ENCODE measurements around the gene PLA2G7.
"Not testable (repeated sequence)": the region's sequence is repeated elsewhere in the genome, so short reads cannot be mapped to it uniquely, and the experiment has no call there.

Gene PLA2G7

DNA sequence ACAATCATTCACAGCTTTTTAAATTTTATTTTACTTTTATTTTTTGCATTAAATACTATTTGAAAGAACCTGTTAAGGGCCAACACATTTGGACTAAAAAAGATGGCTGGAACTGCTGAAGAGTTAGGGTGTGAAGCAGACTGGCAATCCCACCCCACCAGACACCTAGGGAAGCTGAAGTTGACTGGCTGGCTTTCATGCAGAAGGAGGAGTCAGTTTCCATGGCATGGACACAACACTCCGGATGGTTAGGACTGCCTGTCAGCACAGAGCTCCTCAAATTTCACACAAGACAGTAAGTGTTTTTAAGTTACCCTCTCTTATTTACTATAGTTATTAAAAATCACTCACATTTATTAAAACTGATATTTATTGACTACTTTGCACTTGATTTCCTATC is 11.5 kb upstream of the PLA2G7 start, which contains the start of gene ANKRD66:
ANKRD66 (plus strand) TSS at position 238 of the 400 bp plus-strand sequence. CDS start 5,016 bp downstream, outside the sequence.
- DNase-seq, result no peak

DNA sequence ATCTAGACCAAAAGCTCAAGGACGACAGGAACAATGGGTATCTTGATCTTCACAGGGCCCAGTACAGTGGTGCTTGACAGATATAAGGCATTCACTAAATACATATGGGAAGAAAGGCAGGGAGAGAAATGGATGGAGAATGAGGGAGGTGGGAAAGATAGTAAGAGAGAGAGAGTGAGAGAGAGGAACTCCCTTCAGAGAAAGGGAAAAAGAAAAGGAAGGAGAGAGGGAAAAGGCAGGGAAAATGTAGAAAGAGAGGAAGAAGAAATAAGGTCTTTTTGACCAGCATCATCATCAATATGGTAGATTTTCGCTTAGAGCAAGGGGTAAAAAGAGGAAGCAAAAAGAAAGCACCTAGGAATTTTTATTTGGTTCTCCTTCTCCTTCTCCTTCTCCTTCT is 10.8 kb upstream of the PLA2G7 start:
- no peak for DNase-seq

DNA sequence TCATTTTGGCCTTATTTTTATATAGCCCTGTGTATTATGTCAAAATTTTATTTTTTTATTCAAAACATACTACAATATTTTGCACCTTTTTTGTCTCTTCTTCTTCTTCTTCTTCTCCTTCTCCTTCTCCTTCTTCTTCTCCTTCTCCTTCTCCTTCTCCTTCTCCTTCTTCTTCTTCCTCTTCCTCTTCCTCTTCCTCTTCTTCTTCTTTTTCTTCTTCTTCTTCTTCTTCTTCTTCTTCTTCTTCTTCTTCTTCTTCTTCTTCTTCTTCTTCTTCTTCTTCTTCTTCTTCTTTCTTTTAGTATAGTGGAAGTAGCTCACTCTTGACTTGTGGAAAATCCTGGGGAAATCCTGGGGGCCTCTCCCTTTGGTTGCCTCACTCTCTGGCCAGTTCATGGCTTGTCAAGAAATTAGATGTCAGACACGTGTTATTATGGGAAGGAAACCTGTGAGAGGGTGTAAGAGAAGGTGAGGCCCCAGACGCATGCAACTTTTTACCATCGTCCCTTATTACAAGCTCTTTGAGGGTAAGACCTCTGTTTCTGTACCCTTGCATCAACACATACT is 9.1 kb upstream of the PLA2G7 start:
- not testable (repeated sequence) for DNase-seq

DNA sequence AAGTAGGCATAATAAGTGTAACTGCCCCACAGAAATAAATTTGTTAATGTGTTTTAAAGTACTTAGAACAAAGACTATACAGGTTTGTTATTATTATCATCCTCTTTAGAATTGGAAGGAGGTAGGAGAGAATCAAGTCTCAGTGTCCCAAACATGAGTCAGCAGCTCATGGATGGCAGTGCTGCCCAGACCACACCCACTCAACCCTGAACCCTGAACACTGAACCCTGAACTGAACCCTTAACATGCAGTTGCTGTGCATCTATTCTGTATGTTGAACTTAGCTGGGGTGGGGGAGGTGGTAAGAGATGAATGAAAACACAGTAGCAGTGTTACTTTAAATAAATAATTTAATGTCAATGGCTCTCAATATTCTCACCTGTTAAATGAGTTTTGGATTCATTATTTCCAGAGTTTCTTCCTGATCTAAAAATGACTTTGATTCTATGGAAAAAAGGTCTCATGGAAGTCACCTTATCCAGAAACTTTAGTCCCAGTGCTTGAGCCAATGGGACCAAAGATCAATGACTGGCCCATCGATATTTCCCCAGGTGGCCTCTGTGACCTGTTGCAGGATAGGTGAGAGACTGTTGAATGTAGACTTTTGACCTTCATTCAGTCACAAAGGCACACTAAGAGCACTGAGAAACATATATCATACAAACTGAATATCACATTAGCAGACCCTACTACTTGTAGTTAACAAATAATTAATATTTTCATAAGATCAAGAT is 8.4 kb upstream of the PLA2G7 start:
- DNase-seq, result no peak

DNA sequence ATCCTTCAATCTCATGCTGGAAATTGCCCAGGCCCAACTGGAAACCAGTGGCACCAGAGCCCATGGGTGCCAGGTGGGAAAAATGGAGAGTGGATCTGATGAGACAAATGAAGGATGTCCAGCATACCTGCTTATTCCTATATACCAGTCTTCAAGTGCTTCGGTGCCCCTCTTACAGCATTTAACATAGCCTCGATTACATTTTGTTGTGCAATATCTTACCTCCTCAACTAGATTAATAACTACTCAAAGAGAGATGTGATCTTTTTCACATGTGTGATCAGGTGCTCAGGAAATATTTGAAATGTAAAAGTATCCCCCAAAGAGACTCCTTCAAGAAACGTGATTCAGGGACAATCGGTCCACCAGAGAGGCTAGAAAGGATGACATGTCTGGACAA is 6.7 kb upstream of the PLA2G7 start:
- no peak for DNase-seq

- DNase-seq, result no peak
Measured at GRCh38 chr6:46741482-46741881, 6.3 kb upstream of the PLA2G7 start.

DNA sequence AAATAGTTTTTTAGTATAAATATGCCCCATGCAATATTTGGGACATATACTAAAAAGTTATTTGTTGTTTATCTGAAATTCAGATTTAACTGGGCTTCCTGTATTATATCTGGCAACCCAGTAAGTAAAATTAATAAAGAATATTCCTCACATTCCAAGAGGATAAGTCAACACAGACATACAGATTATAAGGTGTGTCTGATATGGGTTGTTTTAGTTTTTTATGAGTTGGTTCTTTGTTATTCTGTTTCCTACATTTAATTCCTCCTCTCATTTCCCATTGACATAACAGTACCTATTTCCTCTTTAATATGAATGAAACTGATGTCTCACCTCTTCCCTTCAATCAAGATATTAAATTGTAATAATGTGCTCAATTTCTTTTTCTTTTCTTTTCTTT is 1.7 kb upstream of the PLA2G7 start:
- DNase-seq, result no peak

DNA sequence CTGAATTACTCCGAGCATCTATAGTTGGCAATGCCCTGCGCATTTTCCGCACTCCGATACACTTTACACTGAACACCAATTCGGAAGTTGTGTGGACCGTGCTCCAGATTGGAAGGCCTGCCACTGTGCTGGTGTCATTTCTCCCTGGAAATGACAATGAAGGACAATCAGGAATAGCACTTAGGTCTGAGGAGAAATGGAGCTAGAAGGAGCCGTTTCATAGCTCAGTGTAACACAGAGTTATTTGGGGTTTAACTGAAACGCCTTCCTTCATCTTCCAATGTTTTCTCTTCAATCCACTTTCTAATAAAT is 501 bp upstream of the PLA2G7 start:
- DNase-seq, result no peak

GRCh38 chr6:46733341-46733801 is 1.8 kb downstream of the PLA2G7 start:
- DNase-seq, result no peak

DNA sequence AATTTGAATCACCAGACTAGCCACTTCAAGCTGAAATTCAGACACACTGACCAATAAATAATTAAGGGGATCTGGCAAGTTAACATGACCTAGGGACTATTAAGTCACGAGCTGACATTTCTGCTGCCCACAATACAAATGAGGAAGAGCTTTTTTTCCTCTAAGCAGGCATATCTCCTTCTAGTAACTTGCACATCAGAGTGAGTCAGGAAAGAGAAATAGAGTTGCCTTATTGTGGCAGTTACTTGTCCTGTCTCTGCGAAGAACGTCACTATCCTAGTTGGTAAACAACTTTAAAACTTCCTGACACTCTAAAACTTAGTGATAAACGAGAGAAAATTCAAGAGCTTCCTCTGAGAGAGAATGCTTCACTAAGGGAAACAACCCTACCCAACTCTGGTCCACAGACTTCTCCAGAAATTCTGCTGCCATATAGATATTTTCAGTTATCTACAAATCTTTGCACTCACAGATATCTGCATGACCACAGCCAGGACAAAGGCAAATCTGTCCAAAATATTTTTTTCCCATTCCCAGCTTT is 4.2 kb downstream of the PLA2G7 start:
- no peak for DNase-seq

GRCh38 chr6:46729787-46730326 is 5.3 kb downstream of the PLA2G7 start:
- no peak for DNase-seq

- DNase-seq, result no peak
Measured at GRCh38 chr6:46720401-46720800, 14.8 kb downstream of the PLA2G7 start.

- no peak for DNase-seq
Measured at GRCh38 chr6:46719099-46719498, 16.1 kb downstream of the PLA2G7 start.

GRCh38 chr6:46715141-46715540 is 20.0 kb downstream of the PLA2G7 start:
- DNase-seq, result no peak

GRCh38 chr6:46711491-46711890 is 23.7 kb downstream of the PLA2G7 start:
- DNase-seq, result no peak

DNA sequence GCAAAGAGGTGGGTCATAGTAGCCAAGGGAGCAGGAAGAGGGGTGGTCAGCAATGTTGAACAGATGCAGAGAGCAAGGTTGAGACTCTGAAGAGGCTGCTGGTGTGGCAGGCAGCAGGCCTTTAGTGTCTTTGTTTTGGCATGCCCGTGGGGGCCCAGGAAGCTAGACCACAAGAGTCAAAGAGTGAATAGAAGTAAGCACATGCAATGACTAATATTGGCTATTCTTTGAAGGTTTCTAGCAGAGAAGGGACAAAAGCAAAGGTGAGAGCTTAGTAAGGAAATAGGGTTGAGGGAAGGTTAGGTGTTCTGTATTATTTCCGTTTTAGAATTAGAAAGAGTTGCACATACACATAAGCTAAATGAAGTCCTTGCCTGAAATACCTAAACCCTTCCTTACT is 28.7 kb downstream of the PLA2G7 start:
- peak; percentile 8 for DNase-seq

DNA sequence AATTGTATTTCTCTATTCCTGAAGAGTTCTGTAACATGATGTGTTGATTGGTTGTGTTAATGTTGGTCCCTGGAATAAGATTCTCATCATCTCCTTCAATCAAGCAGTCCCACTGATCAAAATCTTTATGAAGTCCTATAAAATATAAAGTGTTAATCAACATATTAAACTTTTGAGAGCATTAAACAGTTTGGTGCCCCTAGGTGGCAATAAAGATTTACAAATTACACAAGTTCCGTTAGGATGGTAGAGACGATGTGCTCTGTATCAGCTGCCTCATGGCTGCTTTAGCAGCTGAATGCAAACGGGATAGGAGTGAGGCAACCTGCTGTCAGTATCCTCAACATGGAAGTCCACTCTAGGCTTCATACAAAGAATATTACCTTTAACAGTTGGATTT is 30.6 kb downstream of the PLA2G7 start:
- DNase-seq, result peak; percentile 13

- no peak for DNase-seq
Measured at GRCh38 chr6:46699970-46700369, 35.2 kb downstream of the PLA2G7 start.

DNA sequence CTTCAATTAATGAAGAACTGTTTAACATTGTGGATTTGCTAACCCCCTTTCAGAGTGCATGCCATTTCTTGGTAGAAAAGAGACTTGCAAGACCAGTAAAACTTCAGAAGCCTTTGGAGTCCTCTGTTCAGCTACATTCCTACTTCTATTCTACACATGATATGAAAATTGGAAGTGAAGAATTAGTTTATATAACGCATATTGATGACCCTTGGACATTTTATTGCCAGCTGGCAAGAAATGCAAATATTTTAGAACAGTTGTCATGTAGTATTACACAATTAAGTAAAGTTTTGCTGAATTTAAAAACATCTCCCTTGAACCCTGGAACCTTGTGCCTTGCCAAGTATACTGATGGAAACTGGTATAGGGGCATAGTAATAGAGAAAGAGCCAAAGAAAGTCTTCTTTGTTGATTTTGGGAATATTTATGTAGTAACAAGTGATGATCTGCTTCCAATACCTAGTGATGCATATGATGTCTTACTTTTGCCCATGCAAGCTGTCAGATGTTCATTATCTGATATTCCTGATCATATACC is 44.2 kb downstream of the PLA2G7 start:
- no peak for DNase-seq

GRCh38 chr6:46690141-46690755 is 44.9 kb downstream of the PLA2G7 start:
- DNase-seq, result no peak

- no peak for DNase-seq
Measured at GRCh38 chr6:46689657-46690056, 45.5 kb downstream of the PLA2G7 start.

DNA sequence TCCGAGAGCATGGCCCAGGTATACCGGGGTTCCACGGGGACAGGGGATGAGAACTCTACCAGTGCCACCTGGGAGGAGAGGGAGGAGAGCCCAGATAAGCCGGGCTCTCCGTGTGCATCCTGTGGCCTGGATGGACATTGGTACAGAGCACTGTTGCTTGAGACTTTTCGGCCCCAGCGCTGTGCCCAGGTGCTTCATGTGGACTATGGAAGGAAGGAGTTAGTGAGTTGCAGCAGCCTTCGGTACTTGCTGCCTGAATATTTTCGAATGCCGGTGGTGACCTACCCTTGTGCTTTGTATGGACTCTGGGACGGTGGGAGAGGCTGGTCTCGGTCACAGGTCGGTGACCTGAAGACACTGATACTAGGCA is 46.2 kb downstream of the PLA2G7 start:
- no peak for DNase-seq

DNA sequence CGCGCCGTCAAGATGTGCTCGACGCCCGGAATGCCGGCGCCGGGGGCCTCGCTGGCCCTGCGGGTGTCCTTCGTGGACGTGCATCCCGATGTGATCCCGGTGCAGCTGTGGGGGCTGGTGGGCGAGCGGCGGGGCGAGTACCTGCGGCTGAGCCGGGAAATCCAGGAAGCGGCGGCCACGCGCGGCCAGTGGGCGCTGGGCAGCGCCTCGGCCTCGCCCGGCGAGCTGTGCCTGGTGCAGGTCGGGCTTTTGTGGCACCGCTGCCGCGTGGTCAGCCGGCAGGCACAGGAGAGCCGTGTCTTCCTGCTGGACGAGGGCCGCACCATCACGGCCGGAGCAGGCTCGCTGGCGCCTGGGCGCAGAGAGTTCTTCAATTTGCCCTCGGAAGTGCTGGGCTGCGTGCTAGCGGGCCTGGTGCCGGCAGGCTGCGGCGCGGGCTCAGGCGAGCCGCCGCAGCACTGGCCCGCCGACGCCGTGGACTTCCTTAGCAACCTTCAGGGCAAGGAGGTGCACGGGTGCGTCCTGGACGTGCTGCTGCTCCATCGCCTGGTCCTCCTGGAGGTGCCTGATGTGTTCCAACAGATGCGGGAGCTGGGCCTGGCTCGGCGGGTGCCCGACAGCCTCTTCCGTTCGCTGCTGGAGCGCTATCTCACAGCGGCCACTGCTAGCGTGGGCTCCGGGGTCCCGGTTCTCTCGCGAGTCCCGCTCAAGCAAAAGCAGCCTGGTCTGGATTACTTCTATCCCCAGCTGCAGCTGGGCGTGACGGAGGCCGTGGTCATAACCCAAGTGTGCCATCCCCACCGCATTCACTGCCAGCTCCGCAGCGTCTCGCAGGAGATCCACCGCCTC is 46.8 kb downstream of the PLA2G7 start:
- DNase-seq, result no peak

All from activated CD4-positive, alpha-beta T cell treated with anti-CD3 and anti-CD28 coated beads, Interleukin-2, amount 50 U/mL, for 16 hours (primary cell).